GM23338 (cell line): ENCODE results near the gene PIKFYVE. TPM values are rescaled to one million over a fixed set of nuclear protein-coding genes. Genes with fewer than 3 reads are reported as not detected.

Source experiments
- ATAC-seq: fragments of 200-7000 bp; cut with Tn5 transposase; 3 replicates; pipeline ENCODE4 v1.9.1; 2020
- DNase-seq: peaks from one replicate; pipeline ENCODE4 v3.0.0-alpha.2; 2015; ENCODE audit warnings: low spot score
- H2AFZ ChIP-seq: fragments of 200-600 bp; sonication (generic); 2 replicates; pipeline ENCODE4 v1.8.0; 2016; ENCODE audit warnings: antibody characterized with exemption, mild to moderate bottlenecking, moderate library complexity
- H3F3A ChIP-seq: fragments of 200-600 bp; sonication (generic); replicated peaks from 2 replicates; pipeline ENCODE4 v1.8.0; 2017; ENCODE audit warnings: antibody characterized with exemption, mixed run types, low read depth
- H3K27ac ChIP-seq: fragments of 200-600 bp; sonication (generic); 2 replicates; pipeline ENCODE4 v1.6.1; 2016; ENCODE audit warnings: low read depth
- H3K27me3 ChIP-seq: fragments of 200-600 bp; sonication (generic); 2 replicates; pipeline ENCODE4 v1.8.0; 2016; ENCODE audit warnings: mild to moderate bottlenecking, mixed run types, moderate library complexity; ENCODE audit not compliant: insufficient read depth
- H3K36me3 ChIP-seq: fragments of 200-600 bp; sonication (generic); 2 replicates; pipeline ENCODE4 v1.8.0; 2016; ENCODE audit warnings: mild to moderate bottlenecking; ENCODE audit not compliant: insufficient read depth
- H3K4me1 ChIP-seq: fragments of 200-600 bp; sonication (generic); 2 replicates; pipeline ENCODE4 v1.8.0; 2016; ENCODE audit warnings: mild to moderate bottlenecking, moderate library complexity; ENCODE audit not compliant: insufficient read depth
- H3K4me2 ChIP-seq: fragments of 200-600 bp; sonication (generic); 2 replicates; pipeline ENCODE4 v1.7.1; 2017; ENCODE audit warnings: mixed run types
- H3K4me3 ChIP-seq: fragments of 200-600 bp; sonication (generic); 2 replicates; pipeline ENCODE4 v1.6.1; 2016; ENCODE audit warnings: mixed run types
- H3K79me2 ChIP-seq: fragments of 200-600 bp; sonication (generic); replicated peaks from 2 replicates; pipeline ENCODE4 v1.8.0; 2017; ENCODE audit warnings: mild to moderate bottlenecking; ENCODE audit not compliant: insufficient read depth
- H3K9me2 ChIP-seq: fragments of 200-600 bp; sonication (generic); 2 replicates; pipeline ENCODE4 v1.8.0; 2017; ENCODE audit not compliant: insufficient read depth
- H4K20me1 ChIP-seq: fragments of 200-600 bp; sonication (generic); replicated peaks from 2 replicates; pipeline ENCODE4 v1.8.0; 2017; ENCODE audit warnings: mild to moderate bottlenecking; ENCODE audit not compliant: insufficient read depth
- H3K27ac Mint-ChIP-seq: 2 replicates; pipeline ENCODE4 v1.8.0; 2020; ENCODE audit warnings: inconsistent platforms, mild to moderate bottlenecking, moderate library complexity, mixed read lengths
- H3K27me3 Mint-ChIP-seq: 3 replicates; pipeline ENCODE4 v1.8.0; 2022; ENCODE audit warnings: low read depth, mild to moderate bottlenecking, moderate library complexity, mixed read lengths, inconsistent platforms; ENCODE audit not compliant: insufficient read depth, poor library complexity
- H3K36me3 Mint-ChIP-seq: 3 replicates; pipeline ENCODE4 v1.8.0; 2021; ENCODE audit warnings: low read depth, mild to moderate bottlenecking, inconsistent platforms, moderate library complexity, mixed read lengths
- H3K4me1 Mint-ChIP-seq: 3 replicates; pipeline ENCODE4 v1.8.0; 2020; ENCODE audit warnings: mild to moderate bottlenecking, inconsistent platforms, mixed read lengths
- H3K4me3 Mint-ChIP-seq: 3 replicates; pipeline ENCODE4 v1.8.0; 2021; ENCODE audit warnings: moderate library complexity, mild to moderate bottlenecking, inconsistent platforms, mixed read lengths
- H3K9me3 Mint-ChIP-seq: 3 replicates; pipeline ENCODE4 v1.8.0; 2020; ENCODE audit warnings: moderate library complexity, mild to moderate bottlenecking, inconsistent platforms, mixed read lengths
- EZH2 ChIP-seq: fragments of 200-600 bp; sonication (generic); IDR thresholded peaks from one replicate; pipeline ENCODE4 v1.8.0; 2017; ENCODE audit warnings: antibody characterized with exemption, mild to moderate bottlenecking, low read depth; ENCODE audit not compliant: unreplicated experiment
- EZH2phosphoT487 ChIP-seq: fragments of 200-600 bp; sonication (generic); IDR thresholded peaks from one replicate; pipeline ENCODE4 v1.8.1; 2018; ENCODE audit warnings: antibody characterized with exemption; ENCODE audit not compliant: unreplicated experiment
- JUNB ChIP-seq: IDR thresholded peaks from one replicate; pipeline ENCODE4 v1.6.1; 2016; ENCODE audit warnings: antibody characterized with exemption; ENCODE audit not compliant: unreplicated experiment
- NANOG ChIP-seq: IDR thresholded peaks from 2 replicates; pipeline ENCODE4 v1.6.1; 2016; ENCODE audit warnings: antibody characterized with exemption, borderline replicate concordance
- POLR2AphosphoS5 ChIP-seq: IDR thresholded peaks from 2 replicates; pipeline ENCODE4 v1.6.1; 2016; ENCODE audit warnings: antibody characterized with exemption, low read depth
- STAT1 ChIP-seq: IDR thresholded peaks from one replicate; pipeline ENCODE4 v1.6.1; 2016; ENCODE audit warnings: antibody characterized with exemption; ENCODE audit not compliant: unreplicated experiment
- ZNF114 ChIP-seq: fragments of 250-450 bp; sonication (Bioruptor Pico); IDR thresholded peaks from 2 replicates; pipeline ENCODE4 v1.5.0; 2020; ENCODE audit warnings: mild to moderate bottlenecking, moderate library complexity
- ZNF331 ChIP-seq: fragments of 250-450 bp; sonication (Bioruptor Pico); IDR thresholded peaks from 2 replicates; pipeline ENCODE4 v1.5.0; 2020; ENCODE audit warnings: low read depth, mild to moderate bottlenecking, moderate library complexity
- polyA plus RNA-seq: library from polyadenylated mRNA; unstranded; fragments of >200 nt; fragmentation: Nextera tagmentation; extraction: Ambion mirVana; gene quantifications from 2 replicates; pipeline ENCODE4 v1.2.1, GENCODE V29; 2016
- total RNA-seq: library from RNA; depleted of rRNA; stranded (reverse); fragments of >200 nt; shearing (Covaris generic); gene quantifications from 2 replicates; pipeline ENCODE4 v1.2.3, GENCODE V29; 2014
- TF ChIP-seq, protein P1 (sequence below): IDR thresholded peaks from 2 replicates; pipeline ENCODE4 v1.6.1; 2016; ENCODE audit warnings: antibody characterized with exemption
- TF ChIP-seq, protein P2 (sequence below): fragments of 250-450 bp; sonication (Bioruptor Pico); IDR thresholded peaks from 2 replicates; pipeline ENCODE4 v1.5.0; 2020; ENCODE audit warnings: mild to moderate bottlenecking, moderate library complexity

PIKFYVE gene
- total and polyA plus RNA-seq, 2 experiments from 2014 or later: 15.1 to 48.0 TPM

- Mint-ChIP-seq H3K36me3 (peaks cover 28% of the 10 kb centered on the region), H3K27ac (no peak overlapping the region), H3K9me3 (peaks cover 7% of the 10 kb centered on the region; the same call in 2 of the 3 replicates), H3K4me3 (no peak overlapping the region), H3K4me1 (peaks cover 18% of the 10 kb centered on the region), H3K27me3 (peaks cover 5% of the 10 kb centered on the region)
- no peaks in the 10 kb centered on the region for H4K20me1 ChIP-seq
- no peak overlapping the region for H3K4me2 ChIP-seq
- H3K27ac ChIP-seq: no peak overlapping the region
- ATAC-seq (peak; percentile 81), DNase-seq (peak; percentile 66)
- no peaks in the 10 kb centered on the region for H3F3A ChIP-seq
- H3K36me3 ChIP-seq: peaks cover 6% of the 10 kb centered on the region
- peaks cover 9% of the 10 kb centered on the region; the same call in 1 of the 2 replicates for H3K4me1 ChIP-seq
- H3K4me3 ChIP-seq: no peak overlapping the region
- no peak overlapping the region for H2AFZ ChIP-seq
- no peaks in the 10 kb centered on the region for H3K27me3 ChIP-seq
- peak; percentile 36; the same call in 1 of the 2 replicates for TF ChIP-seq POLR2AphosphoS5
- no peak for TF ChIP-seq ZNF114
- no peaks in the 10 kb centered on the region for H3K79me2 ChIP-seq
- H3K9me2 ChIP-seq: 0 out of 2 replicates have a peak, but pooled peaks cover 7% of the 10 kb centered on the region
Observed at GRCh38 chr2:208359632-208359986, 93.6 kb downstream of the PIKFYVE start.

GRCh38 chr2:208360259-208361076, 94.4 kb downstream of the PIKFYVE start:
- Mint-ChIP-seq H3K27ac (no peak overlapping the region), H3K4me1 (peaks cover 18% of the 10 kb centered on the region), H3K9me3 (peaks cover 15% of the 10 kb centered on the region; the same call in 2 of the 3 replicates), H3K36me3 (peaks cover 24% of the 10 kb centered on the region), H3K4me3 (no peak overlapping the region), H3K27me3 (peaks cover 5% of the 10 kb centered on the region)
- ATAC-seq: peak; percentile 38
- H3K27ac ChIP-seq: no peak overlapping the region
- peaks cover 9% of the 10 kb centered on the region; the same call in 1 of the 2 replicates for H3K4me1 ChIP-seq
- H3K36me3 ChIP-seq: no peaks in the 10 kb centered on the region; the same call in 1 of the 2 replicates
- no peak overlapping the region for H3K4me2 ChIP-seq
- no peaks in the 10 kb centered on the region for H4K20me1 ChIP-seq
- no peak for DNase-seq
- H3K27me3 ChIP-seq: no peaks in the 10 kb centered on the region
- H3K9me2 ChIP-seq: 0 out of 2 replicates have a peak, but pooled peaks cover 7% of the 10 kb centered on the region
- H3F3A ChIP-seq: no peaks in the 10 kb centered on the region
- no peak overlapping the region for H3K4me3 ChIP-seq
- H2AFZ ChIP-seq: no peak overlapping the region
- no peaks in the 10 kb centered on the region for H3K79me2 ChIP-seq
- TF ChIP-seq JUNB (no peak), ZNF331 (CRISPR knock-in tag) (no peak), EZH2 (no peak), POLR2AphosphoS5 (no peak), STAT1 (no peak), ZNF114 (no peak), NANOG (no peak), EZH2phosphoT487 (no peak)
- TF ChIP-seq, protein P1, sequence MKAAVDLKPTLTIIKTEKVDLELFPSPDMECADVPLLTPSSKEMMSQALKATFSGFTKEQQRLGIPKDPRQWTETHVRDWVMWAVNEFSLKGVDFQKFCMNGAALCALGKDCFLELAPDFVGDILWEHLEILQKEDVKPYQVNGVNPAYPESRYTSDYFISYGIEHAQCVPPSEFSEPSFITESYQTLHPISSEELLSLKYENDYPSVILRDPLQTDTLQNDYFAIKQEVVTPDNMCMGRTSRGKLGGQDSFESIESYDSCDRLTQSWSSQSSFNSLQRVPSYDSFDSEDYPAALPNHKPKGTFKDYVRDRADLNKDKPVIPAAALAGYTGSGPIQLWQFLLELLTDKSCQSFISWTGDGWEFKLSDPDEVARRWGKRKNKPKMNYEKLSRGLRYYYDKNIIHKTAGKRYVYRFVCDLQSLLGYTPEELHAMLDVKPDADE: no peak
- TF ChIP-seq, protein P2, sequence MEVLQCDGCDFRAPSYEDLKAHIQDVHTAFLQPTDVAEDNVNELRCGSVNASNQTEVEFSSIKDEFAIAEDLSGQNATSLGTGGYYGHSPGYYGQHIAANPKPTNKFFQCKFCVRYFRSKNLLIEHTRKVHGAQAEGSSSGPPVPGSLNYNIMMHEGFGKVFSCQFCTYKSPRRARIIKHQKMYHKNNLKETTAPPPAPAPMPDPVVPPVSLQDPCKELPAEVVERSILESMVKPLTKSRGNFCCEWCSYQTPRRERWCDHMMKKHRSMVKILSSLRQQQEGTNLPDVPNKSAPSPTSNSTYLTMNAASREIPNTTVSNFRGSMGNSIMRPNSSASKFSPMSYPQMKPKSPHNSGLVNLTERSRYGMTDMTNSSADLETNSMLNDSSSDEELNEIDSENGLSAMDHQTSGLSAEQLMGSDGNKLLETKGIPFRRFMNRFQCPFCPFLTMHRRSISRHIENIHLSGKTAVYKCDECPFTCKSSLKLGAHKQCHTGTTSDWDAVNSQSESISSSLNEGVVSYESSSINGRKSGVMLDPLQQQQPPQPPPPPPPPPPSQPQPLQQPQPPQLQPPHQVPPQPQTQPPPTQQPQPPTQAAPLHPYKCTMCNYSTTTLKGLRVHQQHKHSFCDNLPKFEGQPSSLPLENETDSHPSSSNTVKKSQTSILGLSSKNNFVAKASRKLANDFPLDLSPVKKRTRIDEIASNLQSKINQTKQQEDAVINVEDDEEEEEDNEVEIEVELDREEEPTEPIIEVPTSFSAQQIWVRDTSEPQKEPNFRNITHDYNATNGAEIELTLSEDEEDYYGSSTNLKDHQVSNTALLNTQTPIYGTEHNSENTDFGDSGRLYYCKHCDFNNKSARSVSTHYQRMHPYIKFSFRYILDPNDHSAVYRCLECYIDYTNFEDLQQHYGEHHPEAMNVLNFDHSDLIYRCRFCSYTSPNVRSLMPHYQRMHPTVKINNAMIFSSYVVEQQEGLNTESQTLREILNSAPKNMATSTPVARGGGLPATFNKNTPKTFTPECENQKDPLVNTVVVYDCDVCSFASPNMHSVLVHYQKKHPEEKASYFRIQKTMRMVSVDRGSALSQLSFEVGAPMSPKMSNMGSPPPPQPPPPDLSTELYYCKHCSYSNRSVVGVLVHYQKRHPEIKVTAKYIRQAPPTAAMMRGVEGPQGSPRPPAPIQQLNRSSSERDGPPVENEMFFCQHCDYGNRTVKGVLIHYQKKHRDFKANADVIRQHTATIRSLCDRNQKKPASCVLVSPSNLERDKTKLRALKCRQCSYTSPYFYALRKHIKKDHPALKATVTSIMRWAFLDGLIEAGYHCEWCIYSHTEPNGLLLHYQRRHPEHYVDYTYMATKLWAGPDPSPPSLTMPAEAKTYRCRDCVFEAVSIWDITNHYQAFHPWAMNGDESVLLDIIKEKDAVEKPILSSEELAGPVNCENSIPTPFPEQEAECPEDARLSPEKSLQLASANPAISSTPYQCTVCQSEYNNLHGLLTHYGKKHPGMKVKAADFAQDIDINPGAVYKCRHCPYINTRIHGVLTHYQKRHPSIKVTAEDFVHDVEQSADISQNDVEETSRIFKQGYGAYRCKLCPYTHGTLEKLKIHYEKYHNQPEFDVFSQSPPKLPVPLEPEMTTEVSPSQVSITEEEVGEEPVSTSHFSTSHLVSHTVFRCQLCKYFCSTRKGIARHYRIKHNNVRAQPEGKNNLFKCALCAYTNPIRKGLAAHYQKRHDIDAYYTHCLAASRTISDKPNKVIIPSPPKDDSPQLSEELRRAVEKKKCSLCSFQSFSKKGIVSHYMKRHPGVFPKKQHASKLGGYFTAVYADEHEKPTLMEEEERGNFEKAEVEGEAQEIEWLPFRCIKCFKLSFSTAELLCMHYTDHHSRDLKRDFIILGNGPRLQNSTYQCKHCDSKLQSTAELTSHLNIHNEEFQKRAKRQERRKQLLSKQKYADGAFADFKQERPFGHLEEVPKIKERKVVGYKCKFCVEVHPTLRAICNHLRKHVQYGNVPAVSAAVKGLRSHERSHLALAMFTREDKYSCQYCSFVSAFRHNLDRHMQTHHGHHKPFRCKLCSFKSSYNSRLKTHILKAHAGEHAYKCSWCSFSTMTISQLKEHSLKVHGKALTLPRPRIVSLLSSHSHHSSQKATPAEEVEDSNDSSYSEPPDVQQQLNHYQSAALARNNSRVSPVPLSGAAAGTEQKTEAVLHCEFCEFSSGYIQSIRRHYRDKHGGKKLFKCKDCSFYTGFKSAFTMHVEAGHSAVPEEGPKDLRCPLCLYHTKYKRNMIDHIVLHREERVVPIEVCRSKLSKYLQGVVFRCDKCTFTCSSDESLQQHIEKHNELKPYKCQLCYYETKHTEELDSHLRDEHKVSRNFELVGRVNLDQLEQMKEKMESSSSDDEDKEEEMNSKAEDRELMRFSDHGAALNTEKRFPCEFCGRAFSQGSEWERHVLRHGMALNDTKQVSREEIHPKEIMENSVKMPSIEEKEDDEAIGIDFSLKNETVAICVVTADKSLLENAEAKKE: no peak
